AML-193 (cell line): ENCODE measurements around the gene SNTA1.
"Not testable (repeated sequence)": the region's sequence is repeated elsewhere in the genome, so short reads cannot be mapped to it uniquely, and the experiment has no call there.

Experiments used
- DNase-seq, 2 experiments: peaks; one replicate each; lab custom pipeline; 2025; lab: John Stamatoyannopoulos, UW

The SNTA1 gene

DNA sequence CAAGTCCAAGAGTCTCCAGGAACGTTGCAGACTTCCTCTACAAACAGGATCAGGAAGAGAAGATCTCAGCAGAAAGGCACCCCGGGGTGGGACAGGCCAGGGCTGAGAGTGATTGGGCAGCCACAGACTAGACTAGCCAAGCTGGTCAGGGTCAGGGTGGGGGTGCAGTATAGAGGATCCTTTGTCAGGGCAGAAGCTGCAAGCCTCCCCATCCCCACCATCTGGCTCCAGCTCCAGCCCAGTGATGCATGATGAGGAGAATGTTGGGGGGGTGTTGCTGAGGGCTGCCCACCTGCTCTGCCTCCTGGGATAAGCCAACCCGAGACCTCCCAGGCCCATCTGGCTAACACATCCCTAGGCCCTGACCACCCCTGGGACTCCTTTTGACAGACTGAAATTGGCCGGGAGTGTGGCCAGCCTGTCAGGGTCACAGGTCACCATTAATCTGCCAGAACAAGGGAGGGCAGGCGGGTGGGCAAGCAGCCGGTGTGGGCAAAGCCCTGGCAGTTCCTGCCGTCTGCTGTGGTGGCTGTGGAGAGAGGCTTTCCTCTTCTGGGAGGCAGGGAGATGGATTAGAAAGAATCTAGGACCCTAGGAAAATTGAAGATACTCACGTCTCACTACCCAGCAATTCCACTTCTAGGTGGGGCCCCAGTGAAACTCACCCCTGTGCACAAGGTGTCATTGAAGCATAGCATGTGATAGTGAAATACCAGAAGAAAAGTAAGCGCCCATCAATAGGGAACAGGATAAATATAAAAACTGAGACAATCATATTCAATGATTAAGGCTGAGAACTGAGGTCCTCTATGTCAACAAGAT is 22.1 kb upstream of the SNTA1 start:
- no peak for DNase-seq

DNA sequence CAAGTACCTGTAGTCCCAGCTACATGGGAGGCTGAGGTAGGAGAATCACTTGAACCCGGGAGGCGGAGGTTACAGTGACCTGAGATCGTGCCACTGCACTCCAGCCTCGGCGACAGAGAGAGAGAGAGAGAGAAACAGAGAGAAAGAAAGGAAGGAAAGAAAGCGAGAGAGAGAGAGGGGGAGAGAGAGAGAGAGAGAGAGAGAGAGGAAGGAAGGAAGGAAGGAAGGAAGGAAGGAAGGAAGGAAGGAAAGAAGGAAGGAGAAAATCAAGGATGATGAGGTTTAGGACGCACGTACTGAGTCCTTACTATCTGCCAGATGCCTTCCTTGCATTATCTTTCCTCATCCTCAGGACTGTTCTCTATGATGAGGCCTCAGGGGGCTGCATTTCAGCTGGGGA is 21.2 kb upstream of the SNTA1 start:
- not testable (repeated sequence) for DNase-seq

DNA sequence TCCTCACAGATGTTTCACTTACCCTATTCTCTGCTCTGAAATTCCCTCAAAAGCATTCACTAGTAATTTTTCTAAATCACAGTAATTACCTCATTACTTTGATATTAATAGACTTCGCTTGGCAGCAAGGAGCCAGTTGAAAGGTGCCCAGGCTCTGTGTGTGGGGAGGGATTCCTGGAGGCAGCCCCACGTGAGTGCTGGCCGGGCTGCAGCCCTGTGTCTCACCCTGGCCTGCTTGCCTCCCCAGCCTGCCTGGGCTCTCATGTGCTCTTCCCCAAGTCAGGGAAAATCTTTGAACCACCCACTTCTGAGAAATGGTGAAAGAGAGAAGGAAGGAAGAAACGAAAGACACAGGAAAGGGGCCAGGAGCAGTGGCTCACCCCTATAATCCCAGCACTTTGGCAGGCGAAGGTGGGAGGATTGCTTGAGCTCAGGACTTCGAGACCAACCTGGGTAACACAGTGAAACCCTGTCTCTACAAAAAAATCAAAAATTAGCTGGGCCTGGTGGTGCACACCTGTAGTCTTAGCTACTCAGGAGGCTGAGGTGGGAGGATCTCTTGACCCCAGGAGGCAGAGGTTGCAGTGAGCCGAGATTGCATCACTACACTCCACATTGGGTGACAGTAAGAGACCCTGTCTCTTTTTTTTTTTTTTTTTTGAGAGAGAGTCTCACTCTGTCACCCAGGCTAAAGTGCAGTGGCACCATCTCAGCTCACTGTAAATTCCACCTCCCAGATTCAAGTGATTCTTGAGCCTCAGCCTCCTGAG is 20.0 kb upstream of the SNTA1 start:
- no peak for DNase-seq

DNA sequence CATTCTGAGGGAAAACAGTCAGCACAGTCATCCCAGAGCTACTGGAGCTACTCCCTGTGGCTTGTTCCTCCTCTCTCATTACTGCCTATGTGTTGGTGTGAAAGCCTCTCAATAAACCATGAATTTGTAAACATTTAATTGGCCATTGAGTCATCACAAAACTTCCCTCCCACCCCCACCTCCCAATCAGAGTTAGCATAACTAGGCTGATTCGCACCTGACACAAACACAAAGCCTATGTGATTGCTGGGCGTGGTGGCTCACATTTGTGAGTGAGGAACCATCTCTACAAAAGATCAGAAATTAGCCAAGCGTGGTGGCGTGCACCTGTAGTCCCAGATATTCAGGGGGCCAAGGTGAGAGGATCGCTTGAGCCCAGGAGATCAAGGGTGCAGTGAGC is 17.1 kb upstream of the SNTA1 start:
- no peak for DNase-seq

DNA sequence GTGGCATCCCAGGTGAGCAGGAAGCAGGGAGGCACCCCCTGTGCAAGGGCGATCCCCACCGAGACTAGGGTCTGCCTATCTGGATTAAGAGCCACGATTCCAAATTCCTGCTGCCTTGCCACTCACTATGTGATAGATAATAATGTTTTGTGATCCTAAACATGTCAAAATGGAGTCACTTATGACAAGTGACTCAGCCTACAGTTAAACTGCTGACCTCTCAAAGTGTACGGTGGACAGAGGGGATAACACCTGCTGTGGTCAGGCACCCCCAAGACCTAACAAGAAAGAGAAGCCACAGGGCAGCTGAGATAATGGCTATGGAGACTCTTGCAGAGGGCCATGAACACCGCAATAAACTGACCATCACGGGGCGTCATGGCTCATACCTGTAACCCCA is 16.0 kb upstream of the SNTA1 start:
- DNase-seq, result no peak

DNA sequence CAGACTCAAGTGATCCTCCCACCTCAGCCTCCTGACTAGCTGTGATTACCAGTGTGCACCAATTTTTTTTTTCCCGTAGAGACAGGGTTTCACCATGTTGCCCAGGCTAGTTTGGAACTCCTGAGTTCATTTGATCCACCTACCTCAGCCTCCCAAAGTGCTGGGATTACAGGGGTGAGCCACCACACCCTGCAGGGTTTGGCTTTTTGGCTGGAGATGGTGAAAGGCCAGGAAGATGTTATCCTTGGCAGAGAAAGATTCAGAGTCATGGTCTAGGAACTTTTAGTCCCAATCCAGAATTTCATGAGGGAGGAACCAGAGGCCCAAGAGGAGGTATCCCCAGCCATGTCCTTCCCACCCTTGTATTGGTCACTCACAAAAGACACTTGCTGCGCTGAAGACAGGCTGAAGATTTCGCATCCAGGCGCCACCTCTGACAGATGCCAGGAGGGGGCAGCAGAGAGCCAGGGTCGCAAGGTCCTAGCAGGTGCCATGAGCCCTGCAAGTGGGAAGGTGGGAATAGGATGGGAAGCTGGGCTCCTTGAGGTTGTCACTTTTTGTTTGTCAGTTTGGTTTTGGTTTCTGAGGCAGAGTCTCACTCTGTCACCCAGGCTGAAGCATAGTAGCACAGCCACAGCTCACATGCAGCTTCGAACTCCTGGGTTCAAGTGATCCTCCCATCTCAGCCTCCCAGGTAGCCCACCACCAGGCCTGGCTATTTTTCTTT is 13.5 kb upstream of the SNTA1 start:
- peak; percentile 61 to 71 for DNase-seq

DNA sequence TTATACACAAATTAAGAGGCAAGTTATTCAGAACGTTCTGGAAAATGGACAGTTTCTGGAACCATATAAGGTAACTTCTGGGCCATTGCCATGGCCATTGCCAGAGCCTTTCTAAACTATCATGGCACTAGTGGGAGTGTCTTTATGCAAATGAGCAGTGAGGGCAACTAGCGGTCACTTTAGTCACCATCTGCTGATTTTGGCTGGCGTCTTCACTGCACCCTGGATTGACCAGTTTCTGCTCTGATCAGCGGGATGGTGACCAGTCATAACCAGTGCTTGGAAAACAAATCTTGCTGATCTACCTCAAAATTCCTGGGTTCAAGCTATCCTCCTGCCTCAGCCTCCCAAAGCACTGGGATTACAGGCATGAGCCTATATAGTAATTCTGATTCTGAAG is 7.3 kb upstream of the SNTA1 start:
- no peak for DNase-seq

DNA sequence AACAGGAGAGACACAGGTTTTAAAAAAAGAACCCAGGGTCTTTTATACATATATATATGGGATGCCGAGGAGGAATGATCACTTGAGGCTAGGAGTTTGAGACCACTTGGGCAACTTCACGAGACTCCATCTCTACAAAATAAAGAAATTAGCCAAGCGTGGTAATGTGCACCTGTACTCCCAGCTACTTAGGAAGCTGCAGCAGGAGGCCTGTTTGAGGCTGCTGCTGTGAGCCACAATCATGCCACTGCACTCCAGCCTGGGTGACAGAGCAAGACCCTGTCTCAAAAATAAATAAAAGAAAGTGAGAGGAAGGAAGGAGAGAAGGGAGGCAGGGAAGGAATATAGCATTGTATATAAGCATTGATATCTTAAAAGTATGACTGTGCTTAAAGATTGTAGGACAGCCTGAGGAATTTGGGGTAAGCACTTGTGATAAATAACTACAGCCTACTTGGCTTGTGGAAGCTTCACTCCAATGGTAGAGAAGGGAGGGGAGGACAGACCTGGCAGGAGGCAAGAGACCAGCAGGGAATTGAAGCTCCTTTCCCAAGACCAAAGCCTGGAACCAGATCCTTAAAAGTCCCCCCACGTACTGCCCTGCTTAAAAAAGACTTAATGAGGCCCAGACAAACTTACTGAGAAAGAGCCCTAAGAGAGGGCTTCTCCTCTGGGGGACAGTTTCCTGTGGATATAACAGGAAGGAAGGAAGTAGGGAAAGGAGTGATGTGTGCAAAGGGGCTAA is 2.5 kb upstream of the SNTA1 start:
- no peak for DNase-seq

DNA sequence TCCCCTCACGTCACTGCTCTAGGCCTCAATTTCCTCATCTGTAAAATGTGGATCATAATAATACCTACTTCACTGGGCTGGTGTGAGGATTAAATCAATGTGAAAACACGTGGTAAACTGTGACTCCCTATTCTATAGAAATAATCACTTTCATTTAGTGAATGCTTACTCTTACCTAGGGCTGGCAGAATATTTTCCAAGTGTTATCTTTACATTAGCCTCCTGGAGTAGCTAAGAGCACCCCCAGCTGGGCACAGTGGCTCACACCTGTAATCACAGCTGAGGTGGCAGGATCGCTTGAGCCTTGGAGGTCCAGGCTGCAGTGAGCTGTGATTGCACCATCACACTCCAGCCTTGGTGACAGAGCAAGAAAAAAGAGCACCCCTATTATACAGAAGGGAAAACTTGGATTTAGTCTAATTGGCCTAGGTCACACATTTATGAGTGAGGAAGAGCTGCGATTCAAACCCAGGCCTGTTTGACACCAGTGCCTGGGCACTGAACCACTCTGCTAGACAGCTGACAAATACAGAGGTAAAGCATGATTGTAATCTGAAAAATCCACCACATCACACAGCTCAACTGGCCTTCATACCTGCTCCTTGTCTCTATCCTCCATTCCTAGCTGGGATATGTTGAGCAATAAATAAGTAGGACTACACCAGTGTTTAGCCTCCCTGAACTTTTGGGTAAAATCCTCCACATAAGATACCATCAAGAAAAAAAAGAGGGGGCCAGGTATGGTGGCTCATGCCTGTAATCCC is 1.4 kb upstream of the SNTA1 start:
- DNase-seq, result no peak

DNA sequence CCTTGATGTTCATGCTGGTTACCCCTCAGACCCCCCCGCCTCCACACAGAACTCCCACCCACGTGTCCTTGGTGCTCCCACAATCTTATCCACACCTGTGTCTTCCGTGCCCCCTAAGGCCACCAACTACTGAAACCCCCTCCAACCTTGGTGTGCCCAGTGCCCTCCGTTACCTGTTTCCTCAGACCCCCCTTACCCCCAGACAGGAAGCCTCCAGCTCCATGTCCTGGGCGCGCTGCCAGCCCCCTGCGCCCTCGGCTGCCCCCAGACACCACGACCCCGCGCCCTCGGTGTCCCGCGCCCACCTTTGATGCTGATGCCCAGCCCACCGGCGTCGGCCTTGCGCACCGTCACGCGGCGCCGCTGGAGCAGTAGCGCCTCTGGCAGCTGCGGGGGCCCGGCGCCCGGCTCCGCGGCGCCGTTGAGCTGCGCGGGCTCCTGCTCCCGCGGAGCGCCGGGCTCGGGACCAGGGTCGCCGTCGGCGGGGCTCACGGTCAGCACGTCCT is 504 bp downstream of the SNTA1 start:
- no peak for DNase-seq

DNA sequence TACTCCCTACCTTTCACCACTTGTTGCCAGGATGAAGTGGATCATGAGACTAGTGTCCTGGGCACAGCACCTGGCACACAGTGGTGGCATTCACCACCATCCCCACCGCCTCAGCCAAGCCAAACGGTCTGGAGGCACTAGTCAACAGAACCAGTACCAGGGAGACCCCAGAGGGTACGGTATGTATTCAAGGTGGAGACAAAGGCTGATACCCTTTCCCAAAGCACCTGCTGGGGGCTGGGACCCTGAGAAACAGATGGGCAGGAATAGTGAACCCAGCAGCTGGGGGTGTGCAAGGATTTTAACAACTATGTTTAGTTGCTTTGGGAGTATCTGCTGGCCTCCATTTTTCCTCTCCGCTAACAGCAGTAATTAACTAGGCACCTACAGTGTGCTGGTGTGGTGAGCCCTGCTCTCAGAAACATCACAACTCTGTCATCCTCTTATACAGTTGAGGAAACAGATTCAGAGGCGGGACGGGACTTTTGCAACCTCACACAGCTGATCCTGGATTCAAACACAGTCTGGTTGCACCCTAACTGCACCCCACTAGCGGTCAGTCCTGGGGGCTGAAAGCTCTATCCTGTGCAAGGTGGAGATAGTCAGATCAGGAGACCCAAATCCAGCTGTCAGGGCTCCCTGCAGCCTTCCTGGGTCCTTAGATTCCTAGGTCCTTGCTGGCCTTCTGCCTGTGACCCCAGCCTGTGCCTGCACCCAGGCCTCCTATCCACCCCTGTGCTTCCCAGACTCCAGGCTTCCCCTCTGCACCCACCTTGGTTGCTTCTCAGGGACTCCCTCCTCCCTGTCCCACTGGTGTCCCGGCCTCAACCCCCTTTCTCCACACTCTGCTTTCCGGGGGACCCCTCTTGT is 1.2 kb downstream of the SNTA1 start:
- peak; percentile 16 to 25 for DNase-seq

DNA sequence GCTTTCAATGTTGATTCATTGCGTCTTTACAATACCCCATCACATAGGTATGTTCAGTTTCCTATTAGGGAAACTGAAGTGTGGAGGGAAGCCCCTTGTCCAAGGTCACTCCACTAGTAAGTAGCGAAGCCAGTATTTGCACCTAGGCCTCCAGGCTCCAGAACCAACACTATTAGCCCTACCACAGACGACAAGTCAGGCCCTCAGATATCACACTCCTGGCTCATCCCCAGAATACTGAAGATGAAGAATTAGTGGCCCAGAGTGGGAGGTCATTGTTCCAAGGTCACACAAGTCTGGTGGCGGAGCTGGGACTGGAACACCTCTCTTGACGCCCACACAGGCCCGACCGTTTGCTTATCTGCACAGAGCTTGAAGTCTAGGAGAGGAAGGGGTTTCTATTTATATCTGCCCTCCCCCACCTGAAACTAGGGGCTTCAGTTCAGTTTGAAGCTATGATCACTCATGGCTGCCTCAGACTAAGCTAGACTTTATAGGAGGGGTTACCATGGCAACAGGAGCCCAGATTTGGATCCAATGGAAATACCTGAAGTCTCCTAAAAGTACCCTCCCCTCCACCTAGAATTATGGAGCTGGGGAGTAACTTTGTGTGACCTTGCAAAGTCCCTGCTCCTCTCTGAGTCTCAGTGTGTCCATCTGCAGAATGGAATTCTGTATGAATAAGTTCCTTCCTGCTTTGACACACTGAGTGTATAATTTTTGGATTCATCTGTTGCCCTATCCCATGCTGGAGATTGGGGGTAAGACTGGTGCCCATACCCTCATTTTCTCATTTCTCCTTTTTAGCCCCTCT is 2.2 kb downstream of the SNTA1 start:
- DNase-seq, result no peak

DNA sequence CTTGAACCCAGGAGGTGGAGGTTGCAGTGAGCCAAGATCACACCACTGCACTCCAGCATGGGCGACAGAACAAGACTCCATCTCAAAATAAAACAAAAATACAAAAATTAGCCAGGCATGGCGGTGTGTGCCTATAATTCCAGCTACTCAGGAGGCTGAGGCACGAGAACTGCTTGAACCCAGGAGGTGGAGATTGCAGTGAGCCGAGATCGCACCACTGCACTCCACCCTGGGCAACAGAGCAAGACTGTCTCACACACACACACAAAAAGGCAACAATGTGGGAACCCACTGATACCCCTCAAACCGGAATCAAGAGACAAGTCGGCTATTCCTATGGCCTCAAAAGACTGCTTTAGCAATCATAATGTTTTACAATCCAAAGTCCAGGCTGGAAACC is 3.0 kb downstream of the SNTA1 start:
- not testable (repeated sequence) for DNase-seq

DNA sequence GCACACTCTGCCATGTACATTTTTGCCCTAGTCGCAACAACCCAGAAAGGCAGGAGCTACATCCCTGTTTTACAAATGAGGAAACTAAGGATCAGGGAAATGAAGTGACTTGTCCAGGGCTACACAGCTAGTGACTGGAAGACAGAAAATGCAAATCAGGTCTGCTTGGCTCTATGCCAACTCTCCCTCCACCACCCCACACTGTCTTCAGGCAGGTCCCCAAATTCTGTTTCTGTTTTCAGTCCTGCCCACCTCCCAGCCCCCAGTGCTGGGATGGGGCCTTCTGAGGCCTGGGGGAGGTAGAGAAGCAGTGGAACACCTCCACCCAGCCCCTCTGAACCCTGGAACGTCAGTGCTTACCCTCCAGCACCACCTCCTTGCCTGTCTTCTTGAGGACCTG is 5.1 kb downstream of the SNTA1 start:
- DNase-seq, result no peak

DNA sequence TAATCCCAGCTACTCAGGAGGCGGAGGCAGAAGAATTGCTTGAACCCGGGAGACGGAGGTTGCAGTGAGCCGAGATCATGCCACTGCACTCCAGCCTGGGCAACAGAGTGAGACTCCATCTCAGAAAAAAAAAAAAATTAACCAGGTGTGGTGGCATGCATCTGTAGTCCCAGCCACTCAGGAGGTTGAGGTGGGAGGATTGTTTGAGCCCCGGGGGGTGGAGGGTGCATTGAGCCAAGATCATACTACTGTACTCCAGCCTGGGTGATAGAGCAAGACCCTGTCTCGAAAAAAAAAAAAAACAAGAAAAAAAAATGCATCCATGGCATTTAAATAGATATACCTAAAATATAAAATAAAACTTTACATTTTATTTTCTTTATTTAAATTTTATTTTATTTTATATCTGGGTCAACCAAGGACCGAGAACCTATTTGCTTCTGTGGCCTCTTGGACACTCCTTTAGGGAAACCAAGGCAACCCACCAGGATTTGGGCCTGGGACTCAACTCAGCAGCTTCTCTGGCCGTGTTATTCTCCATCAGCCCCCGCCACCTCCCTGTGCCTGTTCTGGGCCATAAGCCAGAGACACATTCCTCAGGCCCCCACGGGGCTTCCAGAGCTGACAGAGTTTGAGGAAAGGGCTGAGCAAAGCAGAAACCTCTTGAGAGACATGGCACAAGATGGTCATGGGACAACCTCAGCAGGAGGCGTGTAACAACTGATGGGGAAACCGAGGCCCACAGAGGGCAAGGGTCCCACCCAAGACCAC is 6.2 kb downstream of the SNTA1 start:
- no peak for DNase-seq

DNA sequence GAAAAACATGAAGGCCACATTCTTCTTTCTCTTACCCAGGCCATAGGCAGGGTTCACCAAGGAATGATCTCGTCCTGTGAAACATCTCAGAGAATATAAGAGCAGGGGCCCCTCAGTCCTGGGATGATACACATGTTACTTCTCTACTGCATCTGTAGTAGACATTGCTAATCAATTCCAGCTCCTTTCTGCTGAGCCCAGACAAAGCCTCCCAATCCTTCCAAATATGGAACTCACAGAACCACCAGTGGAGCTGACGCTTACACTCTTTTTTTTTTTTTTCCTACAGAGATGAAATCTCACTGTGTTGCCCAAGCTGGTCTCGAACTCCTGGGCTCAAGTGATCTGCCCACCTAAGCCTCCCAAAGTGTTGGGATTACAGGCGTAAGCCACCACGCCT is 9.1 kb downstream of the SNTA1 start:
- no peak for DNase-seq

DNA sequence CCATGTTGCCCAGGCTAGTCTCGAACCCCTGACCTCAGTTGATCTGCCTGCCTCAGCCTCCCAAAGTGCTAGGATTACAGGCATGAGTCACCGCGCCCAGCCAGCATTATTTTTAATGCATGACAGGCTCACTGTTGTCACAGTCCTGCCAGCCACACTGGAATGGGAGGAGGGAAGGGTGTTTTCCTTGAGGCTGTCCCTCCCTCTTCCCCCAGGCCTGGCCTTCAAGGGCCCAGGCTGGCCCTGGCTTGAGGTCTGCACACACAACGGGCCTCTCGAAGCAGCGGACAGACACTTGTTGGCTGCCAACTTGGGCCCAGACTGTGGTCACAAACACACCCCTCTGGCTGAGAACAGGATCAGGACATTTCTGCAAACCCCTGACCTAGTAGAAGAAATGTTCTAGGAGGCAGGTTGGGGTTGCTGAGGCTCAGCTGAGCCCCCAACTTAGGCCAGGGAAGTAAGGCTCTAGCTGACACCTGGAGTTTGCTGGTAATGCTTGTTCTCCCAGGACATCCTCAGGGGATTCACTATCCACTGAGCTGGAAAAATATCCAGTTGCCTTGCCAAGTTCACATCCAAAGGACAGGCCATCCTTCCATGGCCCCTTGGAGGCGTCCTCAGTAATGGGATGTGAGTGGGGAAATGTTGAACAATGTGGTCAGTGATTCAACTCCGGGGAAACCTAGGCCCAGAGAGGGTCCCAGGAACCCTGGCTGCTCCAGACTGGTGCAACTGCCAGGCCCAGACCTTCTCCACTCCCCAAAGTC is 9.9 kb downstream of the SNTA1 start:
- no peak for DNase-seq
